Measurements from ENCODE around the gene SAMD11. TPM values are rescaled to one million over a fixed set of nuclear protein-coding genes. Genes with fewer than 3 reads are reported as not detected.

The SAMD11 gene
- total and polyA plus RNA-seq, 2 of the 13 experiments (the other 11 are each of a cell fraction or from before 2014, with no cell fraction given) = 0.11 TPM; not detected in 1

DNA sequence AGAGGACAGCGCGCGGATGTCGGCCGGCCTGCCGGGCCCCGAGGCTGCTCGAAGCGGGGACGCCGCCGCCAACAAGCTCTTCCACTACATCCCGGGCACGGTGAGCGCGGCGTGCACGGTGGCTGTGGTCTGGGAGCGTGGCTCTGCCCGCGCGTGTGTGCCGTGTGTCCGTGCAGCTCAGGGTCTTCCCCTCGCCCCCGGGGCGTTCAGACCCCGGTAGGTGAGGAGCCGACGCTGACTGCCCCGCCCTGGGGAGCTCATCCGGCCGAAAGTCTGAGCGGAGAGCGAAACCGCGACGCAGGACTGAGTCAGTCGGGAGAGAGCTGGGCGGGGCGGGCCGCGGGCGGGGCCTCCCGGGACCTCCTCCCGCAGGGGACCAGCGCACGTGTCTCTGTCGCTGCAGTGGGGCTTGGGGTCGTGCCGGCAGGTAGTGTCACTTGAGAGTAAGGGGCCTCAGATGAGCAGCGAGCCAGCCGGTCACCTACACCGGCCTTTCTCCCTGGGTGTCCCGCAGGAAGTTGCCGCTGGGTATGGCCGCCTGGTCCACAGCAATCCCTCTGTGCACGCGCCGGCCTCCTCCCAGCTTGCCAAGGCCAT is 43.1 kb downstream of the SAMD11 start (continued):
- peak; percentile 20; the same call in 1 of the 2 replicates for TF ChIP-seq THAP9 (CRISPR knock-in tag; IDR thresholded peaks at IDR 0.05; ENCODE audit: borderline replicate concordance)
- peak; percentile 59; the same call in 1 of the 3 replicates for TF ChIP-seq MXI1 (IDR thresholded peaks at IDR 0.05; ENCODE audit: borderline replicate concordance, low read depth, low read length)
- TF ChIP-seq, protein P1, sequence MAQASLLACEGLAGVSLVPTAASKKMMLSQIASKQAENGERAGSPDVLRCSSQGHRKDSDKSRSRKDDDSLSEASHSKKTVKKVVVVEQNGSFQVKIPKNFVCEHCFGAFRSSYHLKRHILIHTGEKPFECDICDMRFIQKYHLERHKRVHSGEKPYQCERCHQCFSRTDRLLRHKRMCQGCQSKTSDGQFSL (CRISPR knock-in tag; IDR thresholded peaks at IDR 0.05) = no peak
- TF ChIP-seq RXRB (CRISPR knock-in tag; IDR thresholded peaks at IDR 0.05; ENCODE audit: borderline replicate concordance) = no peak
- no peak for TF ChIP-seq POLR2AphosphoS5 (IDR thresholded peaks at IDR 0.05; ENCODE audit: low read depth, low read length)
- TF ChIP-seq ZNF75D (CRISPR knock-in tag; IDR thresholded peaks at IDR 0.05; ENCODE audit: borderline replicate concordance) = no peak
- TF ChIP-seq, protein P2, sequence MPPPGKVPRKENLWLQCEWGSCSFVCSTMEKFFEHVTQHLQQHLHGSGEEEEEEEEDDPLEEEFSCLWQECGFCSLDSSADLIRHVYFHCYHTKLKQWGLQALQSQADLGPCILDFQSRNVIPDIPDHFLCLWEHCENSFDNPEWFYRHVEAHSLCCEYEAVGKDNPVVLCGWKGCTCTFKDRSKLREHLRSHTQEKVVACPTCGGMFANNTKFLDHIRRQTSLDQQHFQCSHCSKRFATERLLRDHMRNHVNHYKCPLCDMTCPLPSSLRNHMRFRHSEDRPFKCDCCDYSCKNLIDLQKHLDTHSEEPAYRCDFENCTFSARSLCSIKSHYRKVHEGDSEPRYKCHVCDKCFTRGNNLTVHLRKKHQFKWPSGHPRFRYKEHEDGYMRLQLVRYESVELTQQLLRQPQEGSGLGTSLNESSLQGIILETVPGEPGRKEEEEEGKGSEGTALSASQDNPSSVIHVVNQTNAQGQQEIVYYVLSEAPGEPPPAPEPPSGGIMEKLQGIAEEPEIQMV (CRISPR knock-in tag; IDR thresholded peaks at IDR 0.05; ENCODE audit: low read depth) = no peak
- TF ChIP-seq IKZF1 (IDR thresholded peaks at IDR 0.05) = no peak
- TF ChIP-seq ZBTB49 (CRISPR knock-in tag; IDR thresholded peaks at IDR 0.05; ENCODE audit: borderline replicate concordance) = no peak
- TF ChIP-seq JUNB (CRISPR knock-in tag; IDR thresholded peaks at IDR 0.05; ENCODE audit: borderline replicate concordance) = no peak
- TF ChIP-seq RAD21 (CRISPR knock-in tag; IDR thresholded peaks at IDR 0.05) = no peak
- no peak for TF ChIP-seq CC2D1A (CRISPR knock-in tag; IDR thresholded peaks at IDR 0.05)
- TF ChIP-seq RBAK (CRISPR knock-in tag; IDR thresholded peaks at IDR 0.05) = no peak
- TF ChIP-seq ZMYM2 (CRISPR knock-in tag; IDR thresholded peaks at IDR 0.05) = 0 out of 2 replicates have a peak, but pooled peaks have one; percentile 17
- no peak for TF ChIP-seq ZNF678 (CRISPR knock-in tag; IDR thresholded peaks at IDR 0.05)
- TF ChIP-seq ZMYM3 (CRISPR knock-in tag; IDR thresholded peaks at IDR 0.05) = no peak
- no peak for TF ChIP-seq ZNF891 (CRISPR knock-in tag; IDR thresholded peaks at IDR 0.05)
- no peak for TF ChIP-seq HOXA7 (CRISPR knock-in tag; IDR thresholded peaks at IDR 0.05)
- TF ChIP-seq, protein P3, sequence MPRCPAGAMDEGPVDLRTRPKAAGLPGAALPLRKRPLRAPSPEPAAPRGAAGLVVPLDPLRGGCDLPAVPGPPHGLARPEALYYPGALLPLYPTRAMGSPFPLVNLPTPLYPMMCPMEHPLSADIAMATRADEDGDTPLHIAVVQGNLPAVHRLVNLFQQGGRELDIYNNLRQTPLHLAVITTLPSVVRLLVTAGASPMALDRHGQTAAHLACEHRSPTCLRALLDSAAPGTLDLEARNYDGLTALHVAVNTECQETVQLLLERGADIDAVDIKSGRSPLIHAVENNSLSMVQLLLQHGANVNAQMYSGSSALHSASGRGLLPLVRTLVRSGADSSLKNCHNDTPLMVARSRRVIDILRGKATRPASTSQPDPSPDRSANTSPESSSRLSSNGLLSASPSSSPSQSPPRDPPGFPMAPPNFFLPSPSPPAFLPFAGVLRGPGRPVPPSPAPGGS (CRISPR knock-in tag; IDR thresholded peaks at IDR 0.05) = peak; percentile 66; the same call in 1 of the 2 replicates
- peak; percentile 22; the same call in 1 of the 2 replicates for TF ChIP-seq MYPOP (CRISPR knock-in tag; IDR thresholded peaks at IDR 0.05)
- no peak for TF ChIP-seq ZNF264 (CRISPR knock-in tag; IDR thresholded peaks at IDR 0.05)

Measured in HepG2 (cell line).